ENCODE measurements around the gene PLPPR2. TPM values are rescaled to one million over a fixed set of nuclear protein-coding genes. Genes with fewer than 3 reads are reported as not detected.
"Not testable (repeated sequence)": the region's sequence is repeated elsewhere in the genome, so short reads cannot be mapped to it uniquely, and the experiment has no call there.

The PLPPR2 gene, protein sequence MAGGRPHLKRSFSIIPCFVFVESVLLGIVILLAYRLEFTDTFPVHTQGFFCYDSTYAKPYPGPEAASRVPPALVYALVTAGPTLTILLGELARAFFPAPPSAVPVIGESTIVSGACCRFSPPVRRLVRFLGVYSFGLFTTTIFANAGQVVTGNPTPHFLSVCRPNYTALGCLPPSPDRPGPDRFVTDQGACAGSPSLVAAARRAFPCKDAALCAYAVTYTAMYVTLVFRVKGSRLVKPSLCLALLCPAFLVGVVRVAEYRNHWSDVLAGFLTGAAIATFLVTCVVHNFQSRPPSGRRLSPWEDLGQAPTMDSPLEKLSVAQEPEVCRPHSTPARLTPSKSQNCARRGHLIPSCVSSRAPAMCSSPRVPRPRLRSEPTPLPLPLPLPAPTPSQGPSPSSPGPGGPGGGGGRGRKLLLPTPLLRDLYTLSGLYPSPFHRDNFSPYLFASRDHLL
- total RNA-seq (2022) (19.5 and 24.2 TPM in 2 replicates), Bru-seq, nascent RNA (percentile 43 among the genes with signal in this experiment), BruChase-seq, experiment 1, labeled RNA remaining after a 6-hour chase (percentile 69 among the genes with signal in this experiment), BruChase-seq, experiment 2, labeled RNA remaining after a 2-hour chase (percentile 48 among the genes with signal in this experiment)
- long read RNA-seq, transcript PLPPR2-201 (10 exons, 2,727 nt) = major isoform, 7 of 44 reads
- long read RNA-seq, partial matches to known transcripts = 5 of 44 reads
- long read RNA-seq, other reads (novel, unspliced or antisense) = 31 of 44 reads

DNA sequence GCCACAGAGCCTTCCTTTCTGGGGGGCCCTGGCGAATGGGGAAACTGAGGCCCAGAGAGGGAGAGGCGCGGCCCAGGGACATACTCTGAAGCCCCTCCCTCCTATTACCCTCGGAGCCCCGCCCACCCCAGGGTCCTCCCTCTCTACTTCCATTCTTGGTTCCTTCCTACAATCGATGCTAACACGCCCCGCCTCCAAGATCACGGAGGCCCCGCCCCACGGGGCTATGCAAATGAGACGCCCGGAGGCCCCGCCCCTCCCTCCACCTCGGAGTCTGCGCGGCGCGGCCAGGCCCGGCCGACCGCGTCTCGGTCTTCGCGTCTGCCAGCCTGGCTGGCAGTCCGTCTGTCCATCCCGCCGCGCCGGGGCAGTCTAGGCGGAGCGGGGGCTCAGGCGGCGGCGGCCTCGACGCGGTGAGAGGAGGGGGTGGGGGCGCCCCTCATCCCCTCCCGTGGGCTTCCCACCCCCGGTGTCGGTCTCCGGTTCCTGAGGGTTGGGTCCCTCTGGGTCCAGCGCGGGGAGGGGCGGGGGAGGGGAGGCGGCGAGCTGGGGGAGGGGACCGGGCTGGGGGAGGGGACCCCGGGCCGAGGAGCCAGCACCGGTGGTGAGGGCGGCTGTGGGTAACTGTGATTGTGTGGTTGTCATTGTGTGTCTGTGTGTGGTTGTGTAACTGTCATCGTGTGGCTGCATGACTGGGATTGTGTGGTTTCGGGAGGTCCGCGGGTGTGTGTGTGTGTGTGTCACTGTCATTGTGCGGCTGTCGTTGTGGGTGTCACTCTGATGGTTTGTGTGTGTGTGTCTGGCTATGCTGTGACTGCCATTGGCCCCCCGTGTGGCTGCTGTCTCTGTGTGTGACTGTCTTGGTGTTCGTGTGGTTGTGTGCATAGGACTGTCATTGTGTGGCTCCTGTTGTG lies at the start of gene PLPPR2:
PLPPR2 (plus strand) TSS at position 273 of the 914 bp plus-strand sequence. CDS start 2,242 bp downstream, outside the sequence.
- no peaks in the 10 kb centered on the region for H3K9me3 Mint-ChIP-seq (ENCODE audit: unreplicated experiment)

DNA sequence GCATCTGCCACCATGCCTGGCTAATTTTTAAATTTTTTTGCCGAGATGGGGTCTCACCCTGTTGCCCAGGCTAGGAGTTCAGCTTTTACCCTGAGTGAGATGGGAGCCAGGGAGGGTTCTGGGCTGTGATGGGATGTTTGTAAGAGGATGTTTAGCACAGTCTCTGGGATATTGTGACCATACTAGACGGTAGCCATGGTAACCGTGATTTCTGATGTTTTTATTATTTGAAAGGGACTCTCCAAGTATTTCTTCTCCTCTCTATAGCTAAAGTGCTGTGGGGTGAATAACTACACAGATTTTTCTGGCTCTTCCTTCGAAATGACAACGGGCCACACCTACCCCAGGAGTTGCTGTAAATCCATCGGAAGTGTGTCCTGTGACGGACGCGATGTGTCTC lies 48.9 kb upstream of the PLPPR2 start:
- TF ChIP-seq, protein P1, sequence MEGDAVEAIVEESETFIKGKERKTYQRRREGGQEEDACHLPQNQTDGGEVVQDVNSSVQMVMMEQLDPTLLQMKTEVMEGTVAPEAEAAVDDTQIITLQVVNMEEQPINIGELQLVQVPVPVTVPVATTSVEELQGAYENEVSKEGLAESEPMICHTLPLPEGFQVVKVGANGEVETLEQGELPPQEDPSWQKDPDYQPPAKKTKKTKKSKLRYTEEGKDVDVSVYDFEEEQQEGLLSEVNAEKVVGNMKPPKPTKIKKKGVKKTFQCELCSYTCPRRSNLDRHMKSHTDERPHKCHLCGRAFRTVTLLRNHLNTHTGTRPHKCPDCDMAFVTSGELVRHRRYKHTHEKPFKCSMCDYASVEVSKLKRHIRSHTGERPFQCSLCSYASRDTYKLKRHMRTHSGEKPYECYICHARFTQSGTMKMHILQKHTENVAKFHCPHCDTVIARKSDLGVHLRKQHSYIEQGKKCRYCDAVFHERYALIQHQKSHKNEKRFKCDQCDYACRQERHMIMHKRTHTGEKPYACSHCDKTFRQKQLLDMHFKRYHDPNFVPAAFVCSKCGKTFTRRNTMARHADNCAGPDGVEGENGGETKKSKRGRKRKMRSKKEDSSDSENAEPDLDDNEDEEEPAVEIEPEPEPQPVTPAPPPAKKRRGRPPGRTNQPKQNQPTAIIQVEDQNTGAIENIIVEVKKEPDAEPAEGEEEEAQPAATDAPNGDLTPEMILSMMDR (IDR thresholded peaks at IDR 0.05; ENCODE audit: unreplicated experiment) = no peak
- Mint-ChIP-seq H3K27me3 (ENCODE audit: insufficient read depth, unreplicated experiment) (no peaks in the 10 kb centered on the region), H3K36me3 (ENCODE audit: insufficient read depth, unreplicated experiment) (no peaks in the 10 kb centered on the region), H3K27ac (ENCODE audit: low read depth, unreplicated experiment) (no peak overlapping the region), H3K4me3 (ENCODE audit: unreplicated experiment) (no peak overlapping the region), H3K9me3 (ENCODE audit: unreplicated experiment) (no peaks in the 10 kb centered on the region), H3K4me1 (ENCODE audit: insufficient read depth, unreplicated experiment) (no peaks in the 10 kb centered on the region)
- POLR2A ChIA-PET = interaction anchor here (0.8 to 1.8 kb wide), 2 partner anchors 9 to 13 kb away, joined by 3 to 5 read pairs; no protein-coding TSS in a partner anchor
- BruUV-seq (replicated peaks) = no TSS peak
- CTCF ChIA-PET = interaction anchor here (0.6 to 1.9 kb wide), 3 partner anchors 12 to 292 kb away, joined by 3 to 9 read pairs (median 4); no protein-coding TSS in a partner anchor
- intact Hi-C loops (cut with micrococcal nuclease) = no loop called here
- DNase-seq (ENCODE audit: unreplicated experiment) = no peak

More for the DNA sequence above, at the start of gene PLPPR2:
- intact Hi-C loops (cut with micrococcal nuclease) = no loop called here
- peak within 1 kb of the TSS; percentile 83 for H3K4me3 Mint-ChIP-seq (ENCODE audit: unreplicated experiment)
- DNase-seq (ENCODE audit: unreplicated experiment) = peak; percentile 94
- H3K27ac Mint-ChIP-seq (ENCODE audit: low read depth, unreplicated experiment) = peak within 1 kb of the TSS; percentile 52
- POLR2A ChIA-PET = no interaction called here
- TF ChIP-seq, protein P1 (IDR thresholded peaks at IDR 0.05; ENCODE audit: unreplicated experiment) = no peak
- peaks cover 26% of the 10 kb centered on the region for H3K4me1 Mint-ChIP-seq (ENCODE audit: insufficient read depth, unreplicated experiment)
- no TSS peak for BruUV-seq (replicated peaks)
- peaks cover 7% of the 10 kb centered on the region for H3K36me3 Mint-ChIP-seq (ENCODE audit: insufficient read depth, unreplicated experiment)
- CTCF ChIA-PET = no interaction called here
- H3K27me3 Mint-ChIP-seq (ENCODE audit: insufficient read depth, unreplicated experiment) = no peaks in the 10 kb centered on the region

DNA sequence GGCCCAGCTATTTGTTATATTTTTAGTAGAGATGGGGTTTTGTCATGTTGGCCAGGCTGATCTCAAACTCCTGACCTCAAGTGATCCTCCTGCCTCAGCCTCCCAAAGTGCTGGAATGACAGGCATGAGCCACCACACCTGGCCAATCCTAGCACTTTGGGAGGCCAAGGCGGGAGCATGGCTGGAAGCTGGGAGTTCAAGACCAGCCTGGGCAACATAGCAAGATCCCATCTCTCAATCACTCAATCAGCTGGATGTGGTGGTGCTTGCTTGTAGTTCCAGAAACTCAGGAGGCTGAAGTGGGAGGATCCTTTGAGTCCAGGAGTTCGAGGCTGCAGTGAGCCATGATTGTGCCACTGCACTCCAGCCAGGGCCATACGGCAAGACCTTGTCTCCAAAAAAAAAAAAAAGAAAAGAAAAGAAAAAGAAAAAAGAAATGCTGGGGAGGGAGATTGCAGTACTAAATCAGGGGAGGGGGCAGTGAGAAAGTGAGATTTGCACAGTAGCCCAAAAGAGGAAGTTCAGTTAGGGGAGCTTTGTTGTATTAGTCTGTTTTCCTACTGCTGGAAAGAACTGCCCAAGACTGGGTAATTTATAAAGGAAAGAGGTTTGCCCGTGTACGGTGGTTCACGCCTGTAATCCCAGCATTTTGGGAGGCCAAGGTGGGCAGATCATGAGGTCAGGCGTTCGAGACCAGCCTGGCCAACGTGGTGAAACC lies 34.8 kb upstream of the PLPPR2 start:
- Mint-ChIP-seq H3K4me1 (ENCODE audit: insufficient read depth, unreplicated experiment) (peaks cover 17% of the 10 kb centered on the region), H3K36me3 (ENCODE audit: insufficient read depth, unreplicated experiment) (peaks cover 40% of the 10 kb centered on the region)
- DNase-seq (ENCODE audit: unreplicated experiment); CTCF ChIA-PET; H3K27ac Mint-ChIP-seq (ENCODE audit: low read depth, unreplicated experiment); H3K4me3 Mint-ChIP-seq (ENCODE audit: unreplicated experiment); BruUV-seq (replicated peaks); H3K9me3 Mint-ChIP-seq (ENCODE audit: unreplicated experiment); H3K27me3 Mint-ChIP-seq (ENCODE audit: insufficient read depth, unreplicated experiment); intact Hi-C loops (cut with micrococcal nuclease): not testable (repeated sequence)
- POLR2A ChIA-PET = interaction anchor here (0.5 to 2.8 kb wide), 6 partner anchors 10 to 123 kb away, joined by 3 to 13 read pairs (median 6); partner anchors contain the start of genes CCDC159, RAB3D and TMEM205

Data from MCF 10A (cell line).